SK-N-SH treated with all-trans-retinoic acid at 6 μM for 48 hours (cell line): Measurements from ENCODE around the gene ELMO1.

Source experiments
- CSDC2 ChIP-seq: fragments of 250-450 bp; sonication (Bioruptor Pico); IDR thresholded peaks from 2 replicates; pipeline ENCODE4 v1.5.0; 2020; ENCODE audit warnings: mild to moderate bottlenecking, moderate library complexity
- OSR1 ChIP-seq: fragments of 250-450 bp; sonication (Bioruptor Pico); IDR thresholded peaks from 2 replicates; pipeline ENCODE4 v1.8.0; 2022; ENCODE audit warnings: moderate library complexity, mild to moderate bottlenecking, inconsistent platforms
- RARB ChIP-seq: fragments of 250-450 bp; sonication (Bioruptor Pico); IDR thresholded peaks from 2 replicates; pipeline ENCODE4 v1.8.0; 2021; ENCODE audit warnings: mild to moderate bottlenecking, moderate library complexity
- SNAI2 ChIP-seq: fragments of 250-450 bp; sonication (Bioruptor Pico); IDR thresholded peaks from 2 replicates; pipeline ENCODE4 v1.5.0; 2020; ENCODE audit warnings: mild to moderate bottlenecking, moderate library complexity
- TCF4 ChIP-seq: fragments of 250-450 bp; sonication (Bioruptor Pico); IDR thresholded peaks from 2 replicates; pipeline ENCODE4 v1.8.0; 2021; ENCODE audit warnings: mild to moderate bottlenecking, moderate library complexity, borderline replicate concordance
- TOX ChIP-seq: fragments of 250-450 bp; sonication (Bioruptor Pico); IDR thresholded peaks from 2 replicates; pipeline ENCODE4 v1.8.0; 2021; ENCODE audit warnings: mild to moderate bottlenecking, moderate library complexity, borderline replicate concordance
- ZFP3 ChIP-seq: fragments of 250-450 bp; sonication (Bioruptor Pico); IDR thresholded peaks from 2 replicates; pipeline ENCODE4 v1.5.0; 2020; ENCODE audit warnings: mild to moderate bottlenecking, moderate library complexity
- ZNF70 ChIP-seq: fragments of 450-650 bp; formaldehyde crosslinking; IDR thresholded peaks from 2 replicates; pipeline ENCODE4 v1.5.0; 2020; ENCODE audit warnings: mild to moderate bottlenecking, moderate library complexity
- ZNF8 ChIP-seq: fragments of 450-650 bp; formaldehyde crosslinking; IDR thresholded peaks from 2 replicates; pipeline ENCODE4 v1.5.0; 2020; ENCODE audit warnings: mild to moderate bottlenecking, moderate library complexity
- TF ChIP-seq, protein P1 (sequence below): fragments of 250-450 bp; sonication (Bioruptor Pico); IDR thresholded peaks from 2 replicates; pipeline ENCODE4 v1.5.1; 2020; ENCODE audit warnings: low read depth, mild to moderate bottlenecking, moderate library complexity
- TF ChIP-seq, protein P2 (sequence below): fragments of 250-450 bp; sonication (Bioruptor Pico); IDR thresholded peaks from 2 replicates; pipeline ENCODE4 v1.8.0; 2020; ENCODE audit warnings: mild to moderate bottlenecking, moderate library complexity, borderline replicate concordance
- TF ChIP-seq, protein P3 (sequence below): fragments of 250-450 bp; sonication (Bioruptor Pico); IDR thresholded peaks from 2 replicates; pipeline ENCODE4 v1.8.0; 2021; ENCODE audit warnings: low read depth, mild to moderate bottlenecking, moderate library complexity, borderline replicate concordance
- TF ChIP-seq, protein P4 (sequence below): fragments of 250-450 bp; sonication (Bioruptor Pico); IDR thresholded peaks from 2 replicates; pipeline ENCODE4 v1.5.0; 2020; ENCODE audit warnings: mild to moderate bottlenecking, moderate library complexity

- TF ChIP-seq ZNF8 (CRISPR knock-in tag): no peak
- TF ChIP-seq, protein P1, sequence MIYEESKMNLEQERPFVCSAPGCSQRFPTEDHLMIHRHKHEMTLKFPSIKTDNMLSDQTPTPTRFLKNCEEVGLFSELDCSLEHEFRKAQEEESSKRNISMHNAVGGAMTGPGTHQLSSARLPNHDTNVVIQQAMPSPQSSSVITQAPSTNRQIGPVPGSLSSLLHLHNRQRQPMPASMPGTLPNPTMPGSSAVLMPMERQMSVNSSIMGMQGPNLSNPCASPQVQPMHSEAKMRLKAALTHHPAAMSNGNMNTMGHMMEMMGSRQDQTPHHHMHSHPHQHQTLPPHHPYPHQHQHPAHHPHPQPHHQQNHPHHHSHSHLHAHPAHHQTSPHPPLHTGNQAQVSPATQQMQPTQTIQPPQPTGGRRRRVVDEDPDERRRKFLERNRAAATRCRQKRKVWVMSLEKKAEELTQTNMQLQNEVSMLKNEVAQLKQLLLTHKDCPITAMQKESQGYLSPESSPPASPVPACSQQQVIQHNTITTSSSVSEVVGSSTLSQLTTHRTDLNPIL: no peak
- TF ChIP-seq CSDC2: no peak
- TF ChIP-seq OSR1 (CRISPR knock-in tag): no peak
- TF ChIP-seq, protein P2, sequence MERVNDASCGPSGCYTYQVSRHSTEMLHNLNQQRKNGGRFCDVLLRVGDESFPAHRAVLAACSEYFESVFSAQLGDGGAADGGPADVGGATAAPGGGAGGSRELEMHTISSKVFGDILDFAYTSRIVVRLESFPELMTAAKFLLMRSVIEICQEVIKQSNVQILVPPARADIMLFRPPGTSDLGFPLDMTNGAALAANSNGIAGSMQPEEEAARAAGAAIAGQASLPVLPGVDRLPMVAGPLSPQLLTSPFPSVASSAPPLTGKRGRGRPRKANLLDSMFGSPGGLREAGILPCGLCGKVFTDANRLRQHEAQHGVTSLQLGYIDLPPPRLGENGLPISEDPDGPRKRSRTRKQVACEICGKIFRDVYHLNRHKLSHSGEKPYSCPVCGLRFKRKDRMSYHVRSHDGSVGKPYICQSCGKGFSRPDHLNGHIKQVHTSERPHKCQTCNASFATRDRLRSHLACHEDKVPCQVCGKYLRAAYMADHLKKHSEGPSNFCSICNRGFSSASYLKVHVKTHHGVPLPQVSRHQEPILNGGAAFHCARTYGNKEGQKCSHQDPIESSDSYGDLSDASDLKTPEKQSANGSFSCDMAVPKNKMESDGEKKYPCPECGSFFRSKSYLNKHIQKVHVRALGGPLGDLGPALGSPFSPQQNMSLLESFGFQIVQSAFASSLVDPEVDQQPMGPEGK (CRISPR knock-in tag): no peak
- no peak for TF ChIP-seq ZFP3 (CRISPR knock-in tag)
- TF ChIP-seq TCF4: no peak
- TF ChIP-seq ZNF70 (CRISPR knock-in tag): no peak
- TF ChIP-seq RARB (CRISPR knock-in tag): no peak
- TF ChIP-seq TOX (CRISPR knock-in tag): no peak
- TF ChIP-seq, protein P3, sequence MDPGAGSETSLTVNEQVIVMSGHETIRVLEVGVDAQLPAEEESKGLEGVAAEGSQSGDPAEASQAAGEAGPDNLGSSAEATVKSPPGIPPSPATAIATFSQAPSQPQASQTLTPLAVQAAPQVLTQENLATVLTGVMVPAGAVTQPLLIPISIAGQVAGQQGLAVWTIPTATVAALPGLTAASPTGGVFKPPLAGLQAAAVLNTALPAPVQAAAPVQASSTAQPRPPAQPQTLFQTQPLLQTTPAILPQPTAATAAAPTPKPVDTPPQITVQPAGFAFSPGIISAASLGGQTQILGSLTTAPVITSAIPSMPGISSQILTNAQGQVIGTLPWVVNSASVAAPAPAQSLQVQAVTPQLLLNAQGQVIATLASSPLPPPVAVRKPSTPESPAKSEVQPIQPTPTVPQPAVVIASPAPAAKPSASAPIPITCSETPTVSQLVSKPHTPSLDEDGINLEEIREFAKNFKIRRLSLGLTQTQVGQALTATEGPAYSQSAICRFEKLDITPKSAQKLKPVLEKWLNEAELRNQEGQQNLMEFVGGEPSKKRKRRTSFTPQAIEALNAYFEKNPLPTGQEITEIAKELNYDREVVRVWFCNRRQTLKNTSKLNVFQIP: no peak
- TF ChIP-seq, protein P4, sequence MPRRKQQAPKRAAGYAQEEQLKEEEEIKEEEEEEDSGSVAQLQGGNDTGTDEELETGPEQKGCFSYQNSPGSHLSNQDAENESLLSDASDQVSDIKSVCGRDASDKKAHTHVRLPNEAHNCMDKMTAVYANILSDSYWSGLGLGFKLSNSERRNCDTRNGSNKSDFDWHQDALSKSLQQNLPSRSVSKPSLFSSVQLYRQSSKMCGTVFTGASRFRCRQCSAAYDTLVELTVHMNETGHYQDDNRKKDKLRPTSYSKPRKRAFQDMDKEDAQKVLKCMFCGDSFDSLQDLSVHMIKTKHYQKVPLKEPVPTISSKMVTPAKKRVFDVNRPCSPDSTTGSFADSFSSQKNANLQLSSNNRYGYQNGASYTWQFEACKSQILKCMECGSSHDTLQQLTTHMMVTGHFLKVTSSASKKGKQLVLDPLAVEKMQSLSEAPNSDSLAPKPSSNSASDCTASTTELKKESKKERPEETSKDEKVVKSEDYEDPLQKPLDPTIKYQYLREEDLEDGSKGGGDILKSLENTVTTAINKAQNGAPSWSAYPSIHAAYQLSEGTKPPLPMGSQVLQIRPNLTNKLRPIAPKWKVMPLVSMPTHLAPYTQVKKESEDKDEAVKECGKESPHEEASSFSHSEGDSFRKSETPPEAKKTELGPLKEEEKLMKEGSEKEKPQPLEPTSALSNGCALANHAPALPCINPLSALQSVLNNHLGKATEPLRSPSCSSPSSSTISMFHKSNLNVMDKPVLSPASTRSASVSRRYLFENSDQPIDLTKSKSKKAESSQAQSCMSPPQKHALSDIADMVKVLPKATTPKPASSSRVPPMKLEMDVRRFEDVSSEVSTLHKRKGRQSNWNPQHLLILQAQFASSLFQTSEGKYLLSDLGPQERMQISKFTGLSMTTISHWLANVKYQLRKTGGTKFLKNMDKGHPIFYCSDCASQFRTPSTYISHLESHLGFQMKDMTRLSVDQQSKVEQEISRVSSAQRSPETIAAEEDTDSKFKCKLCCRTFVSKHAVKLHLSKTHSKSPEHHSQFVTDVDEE (CRISPR knock-in tag): 0 out of 2 replicates have a peak, but pooled peaks have one; percentile 32
- TF ChIP-seq SNAI2 (CRISPR knock-in tag): no peak
Observed at GRCh38 chr7:36871863-36872262, 576.8 kb downstream of the ELMO1 start.
